NCI-H146 treated with DMSO at 0.1 percent for 48 hours (cell line): Measurements from ENCODE around the gene ZCCHC14.
"Not testable (repeated sequence)": the region's sequence is repeated elsewhere in the genome, so short reads cannot be mapped to it uniquely, and the experiment has no call there.

Experiments used
- DNase-seq: peaks from one replicate; lab custom pipeline; 2025; ENCODE audit not compliant: unreplicated experiment; lab: John Stamatoyannopoulos, UW

Gene ZCCHC14

GRCh38 chr16:87412371-87412995 is 80.3 kb downstream of the ZCCHC14 start:
- DNase-seq = no peak

DNA sequence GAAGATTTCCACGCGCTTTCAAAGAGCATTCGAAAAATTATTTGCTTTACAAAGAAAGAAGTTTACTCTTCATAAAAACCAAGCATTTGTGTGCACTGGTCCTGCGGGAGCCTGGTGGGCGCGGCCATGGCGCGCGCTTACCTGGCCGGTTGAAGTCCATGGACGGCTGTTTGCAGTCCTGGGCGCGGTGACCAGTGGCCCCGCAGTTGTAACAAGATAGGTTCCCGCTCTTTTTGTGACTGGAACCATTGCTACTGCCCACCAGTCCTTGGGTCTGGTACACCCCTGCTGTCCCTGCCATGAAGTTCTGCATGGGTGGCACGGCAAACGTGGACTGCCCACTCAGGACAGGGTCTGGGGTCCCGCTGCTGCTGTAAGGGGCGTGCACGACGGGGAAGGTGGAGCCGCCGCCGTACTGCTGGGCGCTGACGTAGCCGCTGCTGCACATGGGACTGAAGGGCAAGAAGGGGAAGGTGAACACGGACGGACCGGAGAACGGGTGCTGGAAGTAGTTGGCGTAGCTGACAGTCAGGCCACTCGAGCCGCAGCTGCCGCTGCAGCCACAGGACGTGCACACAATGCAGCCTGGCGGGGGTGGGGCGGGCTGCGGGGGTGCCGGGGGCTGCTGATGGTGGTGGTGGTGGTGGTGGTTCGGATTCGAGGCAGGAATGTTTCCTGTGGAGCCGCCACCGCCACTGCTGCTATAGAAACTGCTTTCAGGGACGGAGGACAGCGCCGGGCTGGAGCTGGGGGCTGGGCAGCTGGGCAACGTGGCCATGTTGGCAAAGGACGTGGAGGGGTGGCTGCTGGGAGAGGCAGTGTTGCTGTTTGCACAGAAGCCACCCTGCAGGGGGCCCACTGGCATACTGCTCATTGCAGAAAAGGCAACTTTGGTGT is 81.2 kb downstream of the ZCCHC14 start:
- DNase-seq = no peak

GRCh38 chr16:87410968-87411367 is 81.9 kb downstream of the ZCCHC14 start:
- DNase-seq = no peak

DNA sequence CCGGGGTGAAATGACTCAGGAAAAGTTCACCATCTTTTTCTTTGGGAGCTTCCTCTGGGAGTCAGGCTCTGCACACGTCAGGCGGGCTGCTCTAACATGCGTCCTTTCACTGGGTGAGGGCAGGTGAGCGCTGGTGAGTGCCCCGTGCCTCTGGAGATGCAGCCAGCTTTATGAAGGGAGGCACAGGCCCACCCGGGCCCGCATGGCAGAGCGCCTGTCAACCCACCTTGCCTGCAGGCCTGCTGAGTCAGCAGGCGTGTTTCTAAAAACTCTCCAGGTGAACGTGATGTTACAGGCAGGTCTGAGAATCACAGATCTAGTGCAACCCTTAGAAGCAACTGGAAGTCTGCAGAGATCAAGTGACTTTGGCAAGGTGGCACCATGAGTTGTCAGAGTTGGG is 82.3 kb downstream of the ZCCHC14 start:
- no peak for DNase-seq

DNA sequence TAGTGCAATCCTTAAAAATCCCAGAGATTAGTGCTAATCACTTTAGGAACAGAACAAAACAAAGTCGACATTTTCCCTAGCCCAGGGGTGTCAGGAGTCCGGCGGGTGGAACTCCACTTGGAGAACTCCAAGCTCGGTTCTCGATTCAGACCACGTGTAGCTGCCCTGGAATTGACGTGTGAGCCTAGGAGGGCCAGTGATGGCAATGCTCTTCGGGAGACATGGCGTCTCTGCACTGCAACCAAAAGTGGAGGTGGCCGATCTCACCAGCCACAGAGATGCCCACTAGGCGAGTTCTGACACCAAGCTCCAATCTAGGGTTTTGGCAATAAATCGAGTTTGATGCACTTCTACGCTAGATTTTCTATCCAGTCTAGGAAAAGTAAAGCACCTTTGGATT is 83.0 kb downstream of the ZCCHC14 start:
- DNase-seq = no peak

GRCh38 chr16:87409153-87409552 is 83.7 kb downstream of the ZCCHC14 start:
- DNase-seq = no peak

- no peak for DNase-seq
Measured at GRCh38 chr16:87407511-87408112, 85.2 kb downstream of the ZCCHC14 start.

GRCh38 chr16:87406495-87407088 is 86.2 kb downstream of the ZCCHC14 start:
- no peak for DNase-seq

GRCh38 chr16:87404764-87405625 is 87.8 kb downstream of the ZCCHC14 start:
- DNase-seq = no peak

GRCh38 chr16:87395181-87395842 is 97.5 kb downstream of the ZCCHC14 start:
- DNase-seq = no peak

DNA sequence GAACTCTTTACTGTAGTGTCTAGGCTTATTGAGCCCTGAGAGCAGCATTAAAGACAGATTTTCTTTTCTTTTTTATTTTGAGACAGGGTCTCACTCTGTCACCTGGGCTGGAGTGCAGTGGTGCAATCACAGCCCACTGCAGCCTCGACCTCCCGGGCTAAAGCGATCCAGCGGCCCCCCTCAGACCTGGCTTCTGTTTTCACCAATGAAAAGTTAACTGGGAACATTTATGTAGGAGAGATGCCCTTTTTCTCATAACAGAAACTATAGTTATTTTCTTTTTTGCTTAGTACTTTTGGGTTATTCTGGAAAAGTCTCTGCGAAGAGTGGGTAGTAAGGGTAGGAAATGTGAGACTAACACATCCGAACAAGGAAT is 99.2 kb downstream of the ZCCHC14 start:
- DNase-seq = no peak

GRCh38 chr16:87392821-87393679 is 99.8 kb downstream of the ZCCHC14 start:
- no peak for DNase-seq

GRCh38 chr16:87391950-87392820 is 100.6 kb downstream of the ZCCHC14 start, which contains the start of gene MAP1LC3B:
Gene MAP1LC3B, plus strand, starts transcription at chr16:87392336. Its CDS starts 92 bp downstream, at chr16:87392428.
- peak; percentile 74 for DNase-seq

- DNase-seq = no peak
Measured at GRCh38 chr16:87391324-87391949, 101.4 kb downstream of the ZCCHC14 start.

- no peak for DNase-seq
Measured at GRCh38 chr16:87390641-87391323, 102.0 kb downstream of the ZCCHC14 start.

DNA sequence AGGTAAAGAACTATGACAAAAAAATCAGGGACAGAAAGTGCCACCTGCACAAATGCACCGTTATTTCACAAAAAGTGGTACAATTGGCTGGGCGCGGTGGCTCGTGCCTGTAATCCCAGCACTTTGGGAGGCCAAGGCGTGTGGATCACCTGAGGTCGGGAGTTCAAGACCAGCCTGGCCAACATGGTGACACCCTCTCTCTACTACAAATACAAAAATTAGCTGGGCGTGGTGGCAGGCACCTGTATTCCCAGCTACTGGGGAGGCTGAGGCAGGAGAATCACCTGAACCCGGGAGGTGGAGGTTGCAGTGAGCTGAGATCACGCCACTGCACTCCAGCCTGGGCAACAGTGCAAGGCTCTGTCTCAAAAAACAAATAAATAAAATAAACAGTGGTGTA is 102.9 kb downstream of the ZCCHC14 start:
- not testable (repeated sequence) for DNase-seq

- DNase-seq = no peak
Measured at GRCh38 chr16:87389245-87389644, 103.6 kb downstream of the ZCCHC14 start.
